Stimulated activated CD4-positive, alpha-beta T cell treated with anti-CD3 and anti-CD28 coated beads, Interleukin-4, amount 100 ng/mL, for 1 hour (primary cell): ENCODE results near the gene KNG1.
A peak's percentile ranks its signal among the peaks of the same experiment; 100 is the strongest.
"Not testable (repeated sequence)": the region's sequence is repeated elsewhere in the genome, so short reads cannot be mapped to it uniquely, and the experiment has no call there.

ENCODE experiments used
- DNase-seq: peaks from one replicate; pipeline ENCODE4 v3.0.0-alpha.2; 2020

Gene KNG1

GRCh38 chr3:186717039-186717457 lies at the start of gene KNG1:
Gene KNG1 (plus strand): TSS chr3:186717359. CDS start chr3:186717543, 184 bp downstream.
- DNase-seq, result no peak

- DNase-seq, result no peak
Observed at GRCh38 chr3:186668426-186668825, 48.7 kb upstream of the KNG1 start.

GRCh38 chr3:186669378-186670084 lies 47.6 kb upstream of the KNG1 start:
- DNase-seq, result no peak

GRCh38 chr3:186670155-186670554 lies 47.0 kb upstream of the KNG1 start:
- no peak for DNase-seq

- DNase-seq, result no peak
Observed at GRCh38 chr3:186671051-186671450, 46.1 kb upstream of the KNG1 start.

GRCh38 chr3:186678604-186679003 lies 38.6 kb upstream of the KNG1 start:
- DNase-seq, result no peak

- DNase-seq, result no peak
Observed at GRCh38 chr3:186679151-186679550, 38.0 kb upstream of the KNG1 start.

- DNase-seq, result no peak
Observed at GRCh38 chr3:186680869-186681268, 36.3 kb upstream of the KNG1 start.

GRCh38 chr3:186682812-186683211 lies 34.3 kb upstream of the KNG1 start:
- DNase-seq, result no peak

- DNase-seq, result no peak
Observed at GRCh38 chr3:186683979-186684378, 33.2 kb upstream of the KNG1 start.

GRCh38 chr3:186686475-186686874 lies 30.7 kb upstream of the KNG1 start:
- DNase-seq, result not testable (repeated sequence)

- DNase-seq, result no peak
Observed at GRCh38 chr3:186687120-186687651, 30.0 kb upstream of the KNG1 start.

- DNase-seq, result not testable (repeated sequence)
Observed at GRCh38 chr3:186690304-186690703, 26.9 kb upstream of the KNG1 start.

- no peak for DNase-seq
Observed at GRCh38 chr3:186691676-186692075, 25.5 kb upstream of the KNG1 start.

GRCh38 chr3:186693843-186694242 lies 23.3 kb upstream of the KNG1 start:
- DNase-seq, result no peak

- DNase-seq, result no peak
Observed at GRCh38 chr3:186694288-186695032, 22.7 kb upstream of the KNG1 start.

GRCh38 chr3:186696522-186696921 lies 20.6 kb upstream of the KNG1 start:
- DNase-seq, result no peak

GRCh38 chr3:186697510-186697909 lies 19.6 kb upstream of the KNG1 start:
- DNase-seq, result no peak

GRCh38 chr3:186700267-186700666 lies 16.9 kb upstream of the KNG1 start:
- DNase-seq, result no peak

- DNase-seq, result not testable (repeated sequence)
Observed at GRCh38 chr3:186702451-186702850, 14.7 kb upstream of the KNG1 start.

GRCh38 chr3:186705882-186706780 lies 11.0 kb upstream of the KNG1 start:
- peak; percentile 4 for DNase-seq

- DNase-seq, result no peak
Observed at GRCh38 chr3:186708983-186709679, 8.0 kb upstream of the KNG1 start.
